Endothelial cell of umbilical vein (primary cell): ENCODE measurements around the gene ARHGAP28.

ENCODE experiments used
- CTCF ChIP-seq, 2 donors: IDR thresholded peaks; 1 replicate in 1 of 2; 2 replicates in 1 of 2; pipeline ENCODE4 v1.5.1; 2011; ENCODE audit warnings: low read length in 2 of 2, mild to moderate bottlenecking in 2 of 2, moderate library complexity in 2 of 2, control low read depth in 1 of 2, inconsistent platforms in 1 of 2, low read depth in 1 of 2; ENCODE audit not compliant: insufficient read depth in 1 of 2; ENCODE audit errors: extremely low read depth in 1 of 2
- EZH2 ChIP-seq: IDR thresholded peaks from 2 replicates; pipeline ENCODE4 v1.6.1; 2012; ENCODE audit warnings: borderline replicate concordance, low read depth, mild to moderate bottlenecking, moderate library complexity, low read length, inconsistent platforms; ENCODE audit not compliant: severe bottlenecking
- JUN ChIP-seq: IDR thresholded peaks from 2 replicates; pipeline ENCODE4 v1.6.1; 2011; ENCODE audit warnings: borderline replicate concordance, low read depth; ENCODE audit not compliant: insufficient read length, insufficient read depth
- MAX ChIP-seq: IDR thresholded peaks from 2 replicates; pipeline ENCODE4 v1.6.1; 2011; ENCODE audit not compliant: insufficient read depth, insufficient read length
- MYC ChIP-seq: IDR thresholded peaks from one replicate; pipeline ENCODE4 v1.6.1; 2011; ENCODE audit warnings: mild to moderate bottlenecking, low read depth, low read length
- POLR2A ChIP-seq: IDR thresholded peaks from 2 replicates; pipeline ENCODE4 v1.6.1; 2012; ENCODE audit warnings: low read depth, mild to moderate bottlenecking, control low read depth, low read length
- POLR2AphosphoS5 ChIP-seq: IDR thresholded peaks from 2 replicates; pipeline ENCODE4 v1.6.1; 2012; ENCODE audit warnings: low read depth, mild to moderate bottlenecking, control low read depth, low read length, moderate library complexity; ENCODE audit not compliant: insufficient read depth

- TF ChIP-seq MYC = no peak
- TF ChIP-seq EZH2 = no peak
- no peak for TF ChIP-seq POLR2A
- no peak for TF ChIP-seq CTCF (IDR thresholded peaks at IDR 0.05; ENCODE audit: extremely low read depth in 1 of 2, insufficient read depth in 1 of 2, low read depth in 1 of 2, low read length in 2 of 2)
- no peak for TF ChIP-seq MAX
- TF ChIP-seq POLR2AphosphoS5 = no peak
- no peak for TF ChIP-seq JUN
Measured at GRCh38 chr18:6785411-6785810, 55.9 kb downstream of the ARHGAP28 start.
